ENCODE results near the gene CCDC13. TPM values are rescaled to one million over a fixed set of nuclear protein-coding genes. Genes with fewer than 3 reads are reported as not detected.

The CCDC13 gene
- polyA plus RNA-seq, 3 donors from 2014 or later, result 0.61 to 1.1 TPM; not detected in 1

DNA sequence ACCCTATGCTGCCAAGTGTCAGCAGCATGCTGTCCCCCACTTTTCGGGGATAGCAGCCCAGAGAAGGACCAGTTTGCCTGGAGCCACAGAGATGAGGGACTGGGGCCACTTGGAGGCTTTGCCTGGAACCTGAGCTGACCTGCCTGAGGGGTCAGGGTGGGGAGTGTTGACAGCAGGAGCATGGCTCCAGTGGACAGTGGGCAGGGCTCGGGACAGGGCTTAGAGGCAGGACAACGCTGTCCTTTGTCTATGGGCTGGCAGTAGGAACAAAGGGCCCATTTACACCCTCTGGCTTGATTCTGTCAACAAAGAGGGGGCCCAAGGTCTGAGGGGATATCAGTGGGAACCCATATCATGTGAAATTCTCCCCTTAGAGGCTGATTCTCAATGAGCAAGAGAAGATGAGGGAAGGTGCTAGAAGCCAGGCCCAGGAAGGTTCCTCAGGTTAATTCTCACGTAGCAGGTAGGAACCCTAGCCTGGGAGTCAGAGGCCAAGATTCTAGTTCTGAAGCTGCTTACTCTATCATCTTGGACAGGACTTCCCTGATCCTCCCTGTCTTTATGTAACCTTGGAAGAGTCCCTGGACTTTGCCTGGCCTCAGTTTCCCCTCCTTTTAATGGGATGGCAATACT is 40.7 kb downstream of the CCDC13 start:
- Mint-ChIP-seq H3K27ac (no peak overlapping the region), H3K36me3 (no peaks in the 10 kb centered on the region), H3K27me3 (ENCODE audit: low read depth in 3 of 3) (peaks cover 0 to 5% (median 2%) of the 10 kb centered on the region in 3 donors), H3K9me3 (peaks cover 0 to 2% (median 0%) of the 10 kb centered on the region in 6 donors), H3K4me1 (no peaks in the 10 kb centered on the region), H3K4me3 (no peak overlapping the region)
- DNase-seq, result no peak

DNA sequence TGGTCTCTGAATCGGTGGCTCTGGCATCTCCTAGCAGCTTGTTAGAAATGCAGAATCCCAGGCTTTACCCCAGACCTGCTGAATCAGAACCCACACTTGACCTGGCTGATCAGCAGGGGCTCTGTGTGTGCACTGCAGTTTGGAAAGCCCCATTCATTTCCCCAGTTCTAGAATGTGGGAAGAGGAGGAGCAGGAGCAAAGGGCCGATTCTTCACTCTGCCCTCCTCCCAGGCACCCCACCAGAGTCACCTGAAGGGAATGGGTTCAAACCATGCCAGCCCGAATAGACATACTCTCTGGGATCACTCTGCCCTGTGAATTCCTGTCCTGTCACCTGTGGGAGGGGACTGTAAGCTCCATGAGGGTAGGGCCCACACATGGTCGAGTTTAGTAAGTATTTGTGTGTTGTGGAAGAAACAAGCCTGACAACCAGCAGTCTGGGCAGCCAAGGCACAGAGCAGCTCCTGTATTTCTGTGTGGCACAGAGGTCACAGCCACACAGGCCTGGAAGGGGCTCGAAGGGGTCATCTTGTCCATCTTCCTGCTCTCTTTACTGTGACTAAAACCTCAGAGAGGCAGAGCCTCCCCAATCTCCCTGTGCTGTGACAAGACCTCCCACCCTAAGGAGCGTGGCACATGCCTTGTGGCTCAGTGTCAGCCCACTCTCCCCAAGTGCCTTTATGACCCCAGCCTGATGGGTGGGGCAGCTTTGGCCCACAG is 41.4 kb downstream of the CCDC13 start:
- Mint-ChIP-seq H3K4me3 (no peak overlapping the region), H3K4me1 (no peaks in the 10 kb centered on the region), H3K27ac (no peak overlapping the region), H3K36me3 (no peaks in the 10 kb centered on the region), H3K27me3 (ENCODE audit: low read depth in 3 of 3) (peaks cover 0 to 5% (median 2%) of the 10 kb centered on the region in 3 donors), H3K9me3 (peaks cover 0 to 2% (median 0%) of the 10 kb centered on the region in 6 donors)
- DNase-seq, result no peak

DNA sequence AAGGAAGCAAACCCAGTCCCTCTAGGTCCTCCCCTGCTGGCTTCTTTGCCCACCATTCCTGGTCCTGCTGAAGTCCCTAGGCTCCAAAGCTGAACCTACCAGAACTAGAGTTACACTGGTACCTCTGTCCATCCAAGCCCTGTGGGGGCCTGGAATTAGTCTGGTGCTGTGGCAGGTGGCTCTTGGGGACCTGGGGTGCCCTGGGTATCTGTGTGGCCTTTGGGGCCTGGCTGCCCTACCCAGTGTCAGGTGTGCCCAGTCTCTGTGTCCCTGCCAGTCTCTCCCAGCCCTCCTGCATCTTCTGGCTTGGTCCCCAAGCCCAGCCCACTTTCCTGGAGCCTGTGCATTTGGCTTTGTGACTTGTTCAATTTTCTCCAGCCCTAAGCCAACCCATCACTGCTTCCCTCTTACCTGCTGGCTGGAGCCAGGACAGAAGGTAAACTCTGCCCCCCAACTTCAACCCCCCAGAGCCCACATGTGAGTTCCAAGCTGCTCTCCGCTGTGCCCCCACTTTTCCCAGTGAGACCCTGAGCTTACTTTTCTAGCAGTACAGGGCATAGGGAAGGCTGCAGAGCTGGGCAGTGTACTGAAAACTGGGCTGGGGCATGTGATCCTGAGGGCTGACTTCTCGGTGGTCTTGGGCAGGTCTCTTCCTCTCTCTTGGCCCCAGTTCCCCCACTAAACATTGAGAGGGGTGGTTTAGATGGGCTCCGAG is 42.2 kb downstream of the CCDC13 start:
- Mint-ChIP-seq H3K4me1 (no peaks in the 10 kb centered on the region), H3K27ac (no peak overlapping the region), H3K9me3 (peaks cover 0 to 4% (median 0%) of the 10 kb centered on the region in 6 donors), H3K36me3 (no peaks in the 10 kb centered on the region), H3K4me3 (no peak overlapping the region), H3K27me3 (ENCODE audit: low read depth in 3 of 3) (peaks cover 0 to 5% (median 2%) of the 10 kb centered on the region in 3 donors)
- DNase-seq, result no peak

DNA sequence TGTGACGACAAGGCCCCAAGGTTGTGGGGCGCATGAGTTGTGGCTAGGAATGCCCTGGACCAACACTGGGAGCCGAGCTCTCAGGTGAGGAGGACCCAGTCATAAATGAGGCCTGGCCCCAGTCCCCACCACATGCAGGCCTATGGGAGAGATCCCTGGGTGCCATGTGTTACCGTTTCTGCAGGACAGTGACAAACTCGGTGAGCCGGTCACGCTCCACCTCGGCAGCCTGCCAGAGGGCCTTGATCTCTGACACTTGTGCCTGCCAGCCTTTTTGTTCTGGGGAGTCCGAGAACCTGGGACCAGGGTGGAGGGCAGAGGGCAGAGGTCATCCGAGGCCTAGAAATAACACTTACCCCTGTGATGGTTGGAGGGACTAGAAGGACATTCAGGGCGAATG is 42.8 kb downstream of the CCDC13 start:
- Mint-ChIP-seq H3K4me1 (no peaks in the 10 kb centered on the region), H3K36me3 (no peaks in the 10 kb centered on the region), H3K27me3 (ENCODE audit: low read depth in 3 of 3) (peaks cover 0 to 9% (median 2%) of the 10 kb centered on the region in 3 donors), H3K4me3 (no peak overlapping the region), H3K9me3 (peaks cover 0 to 2% (median 0%) of the 10 kb centered on the region in 6 donors), H3K27ac (no peak overlapping the region)
- DNase-seq, result no peak

DNA sequence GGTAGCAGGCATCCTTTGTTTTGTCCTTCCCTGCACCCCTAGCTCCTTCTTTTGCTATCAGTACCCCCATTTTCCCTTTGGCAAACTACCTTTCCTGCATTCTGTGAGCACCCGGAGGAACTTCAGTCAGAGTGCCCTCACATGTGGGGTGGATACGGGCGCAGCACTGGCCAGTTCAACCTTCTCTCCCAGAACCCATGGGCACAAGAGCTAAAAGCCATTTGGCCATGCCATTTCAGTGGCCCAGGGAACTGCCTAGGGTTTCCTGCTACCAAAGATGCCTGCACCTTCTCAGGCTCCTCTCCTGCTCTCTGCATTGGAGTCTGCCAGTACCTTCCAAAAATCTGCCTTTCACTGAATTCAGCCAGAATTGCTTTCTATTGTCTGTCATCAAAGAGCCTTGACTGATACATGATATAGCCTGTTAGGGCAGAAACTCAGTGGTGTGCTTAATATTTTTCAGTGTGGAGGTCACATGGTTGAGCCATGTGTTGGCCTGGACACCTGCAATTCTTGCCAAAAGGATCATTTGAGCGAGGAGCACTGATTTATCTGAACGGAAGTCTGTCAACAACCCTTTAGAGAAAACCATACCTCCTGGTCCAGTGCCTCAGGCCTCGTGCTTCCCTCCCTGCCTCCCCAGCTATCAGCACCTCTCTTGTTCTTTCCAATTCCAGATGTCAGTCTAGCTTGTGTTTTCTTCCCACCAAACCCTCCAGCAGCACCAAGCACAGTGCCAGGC is 43.5 kb downstream of the CCDC13 start:
- no peaks in the 10 kb centered on the region for H3K4me1 Mint-ChIP-seq
- peaks cover 0 to 9% (median 2%) of the 10 kb centered on the region in 3 donors for H3K27me3 Mint-ChIP-seq (ENCODE audit: low read depth in 3 of 3)
- DNase-seq, result no peak
- no peaks in the 10 kb centered on the region for H3K36me3 Mint-ChIP-seq
- H3K4me3 Mint-ChIP-seq, result no peak overlapping the region
- H3K9me3 Mint-ChIP-seq, result peaks cover 0 to 2% (median 0%) of the 10 kb centered on the region in 6 donors
- no peak overlapping the region for H3K27ac Mint-ChIP-seq

DNA sequence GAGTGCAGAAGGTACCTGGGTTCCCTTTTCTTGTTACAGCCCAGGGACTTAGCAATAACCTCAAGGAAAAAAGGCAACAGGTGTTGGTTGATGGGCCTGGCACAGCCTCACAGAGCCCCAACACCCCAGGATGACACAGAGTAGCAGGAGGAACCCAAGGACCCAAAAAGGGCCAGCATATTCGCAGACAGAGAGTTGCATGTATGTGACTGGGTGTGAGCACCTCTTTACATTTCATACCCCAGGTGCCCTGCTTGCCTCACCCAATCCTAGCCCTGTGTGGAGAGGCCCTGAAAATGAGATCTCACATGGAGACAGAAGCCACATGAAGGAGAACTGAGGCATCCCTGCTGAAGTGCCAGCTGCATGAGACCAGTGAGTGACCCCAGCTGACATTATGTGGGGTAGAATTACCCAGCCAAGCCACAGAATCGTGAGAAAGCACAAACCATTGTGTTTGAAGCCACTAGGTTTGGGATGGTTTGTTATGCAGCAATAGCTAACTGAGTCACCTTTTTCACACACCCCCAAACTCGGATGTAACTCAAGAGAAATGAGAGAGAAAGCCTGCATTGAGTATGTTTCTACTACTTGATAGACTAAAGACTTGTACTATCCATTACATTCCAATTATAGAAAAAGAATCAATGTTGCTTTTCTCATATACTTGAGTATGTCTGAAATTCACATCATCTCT is 44.2 kb downstream of the CCDC13 start:
- Mint-ChIP-seq H3K27me3 (ENCODE audit: low read depth in 3 of 3) (peaks cover 0 to 9% (median 2%) of the 10 kb centered on the region in 3 donors), H3K4me3 (no peak overlapping the region), H3K4me1 (no peaks in the 10 kb centered on the region), H3K27ac (no peak overlapping the region), H3K9me3 (peaks cover 0 to 2% (median 0%) of the 10 kb centered on the region in 6 donors), H3K36me3 (no peaks in the 10 kb centered on the region)
- DNase-seq, result no peak

DNA sequence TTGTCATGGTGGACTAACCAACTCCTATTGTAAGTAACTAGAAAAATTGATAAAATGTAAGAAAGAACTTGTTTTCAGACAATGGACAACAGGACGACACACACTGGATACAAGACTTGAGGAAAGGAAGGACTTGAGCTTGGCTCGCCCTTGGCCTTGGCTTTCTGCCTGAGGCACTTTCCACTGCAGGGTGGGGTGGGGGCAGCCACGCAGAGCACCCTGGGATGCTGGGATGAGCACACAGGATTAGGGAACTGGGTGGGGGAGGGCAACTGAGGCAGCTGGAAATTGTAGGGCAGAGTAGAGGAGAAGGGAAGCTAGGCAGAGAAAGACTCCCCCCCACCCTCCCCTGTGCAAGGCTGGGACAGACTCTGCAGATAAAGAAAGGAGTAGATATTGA is 45.0 kb downstream of the CCDC13 start:
- H3K36me3 Mint-ChIP-seq, result no peaks in the 10 kb centered on the region
- H3K4me1 Mint-ChIP-seq, result no peaks in the 10 kb centered on the region
- H3K27me3 Mint-ChIP-seq (ENCODE audit: low read depth in 3 of 3), result peaks cover 0 to 9% (median 2%) of the 10 kb centered on the region in 3 donors
- no peak overlapping the region for H3K4me3 Mint-ChIP-seq
- H3K27ac Mint-ChIP-seq, result no peak overlapping the region
- H3K9me3 Mint-ChIP-seq, result peaks cover 0 to 2% (median 0%) of the 10 kb centered on the region in 6 donors
- DNase-seq, result no peak

DNA sequence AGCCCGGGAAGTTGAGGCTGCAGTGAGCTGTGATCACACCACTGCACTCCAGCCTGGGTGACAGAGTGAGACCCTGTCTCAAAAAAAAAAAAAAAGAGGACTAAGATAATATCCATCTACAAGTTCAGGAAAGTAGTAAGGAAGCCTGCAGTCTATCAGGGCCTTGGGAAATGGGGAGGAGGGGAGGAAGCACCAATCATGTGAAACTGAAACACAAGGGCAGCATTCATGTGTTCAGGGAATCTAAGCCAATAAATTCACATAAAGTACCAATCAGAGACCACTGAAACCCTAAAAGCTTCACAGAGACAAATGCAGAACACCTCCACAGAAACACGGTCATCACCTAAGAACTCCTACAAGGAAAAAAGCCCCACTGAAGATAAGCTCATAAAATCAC is 47.6 kb downstream of the CCDC13 start:
- Mint-ChIP-seq H3K9me3 (peaks cover 0 to 2% (median 0%) of the 10 kb centered on the region in 6 donors), H3K27me3 (ENCODE audit: low read depth in 3 of 3) (peaks cover 0 to 9% (median 0%) of the 10 kb centered on the region in 3 donors), H3K4me3 (no peak overlapping the region), H3K4me1 (no peaks in the 10 kb centered on the region), H3K36me3 (no peaks in the 10 kb centered on the region), H3K27ac (no peak overlapping the region)
- no peak for DNase-seq

DNA sequence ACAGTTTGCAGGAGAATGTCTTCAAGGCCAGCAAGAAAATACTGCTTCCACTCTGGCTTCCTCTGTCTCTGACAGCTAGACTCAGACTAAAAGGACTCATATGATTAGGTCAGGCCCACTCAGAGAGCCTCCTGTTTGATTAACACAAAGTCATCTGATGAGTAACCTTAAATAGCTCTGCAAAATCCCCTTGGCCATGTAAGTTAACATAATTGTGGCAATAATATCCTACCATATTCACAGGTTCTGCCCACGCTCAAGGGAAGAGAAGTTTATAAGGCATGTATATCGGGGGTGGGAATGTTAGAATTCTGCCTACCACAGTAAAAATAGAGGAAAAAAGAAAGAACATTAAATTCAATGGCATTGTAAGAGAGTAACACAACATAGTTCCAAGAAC is 49.8 kb downstream of the CCDC13 start:
- no peak for DNase-seq
- H3K4me3 Mint-ChIP-seq, result no peak overlapping the region
- H3K27me3 Mint-ChIP-seq (ENCODE audit: low read depth in 3 of 3), result peaks cover 0 to 4% (median 3%) of the 10 kb centered on the region in 3 donors
- no peak overlapping the region for H3K27ac Mint-ChIP-seq
- H3K4me1 Mint-ChIP-seq, result no peaks in the 10 kb centered on the region
- H3K9me3 Mint-ChIP-seq, result peaks cover 0 to 2% (median 0%) of the 10 kb centered on the region in 6 donors
- H3K36me3 Mint-ChIP-seq, result no peaks in the 10 kb centered on the region

Other genes starting within 250 kb of the CCDC13 start
- gene SEC22C, start 191.3 kb downstream of the CCDC13 start, polyA plus RNA-seq, result 10 to 100 TPM; 28.7 to 35.6 (median 30.8) TPM
- gene SS18L2, start 182.4 kb downstream of the CCDC13 start, polyA plus RNA-seq, result 100 to 1,000 TPM; 118 to 124 (median 123) TPM
- gene NKTR, start 172.6 kb downstream of the CCDC13 start, polyA plus RNA-seq, result 10 to 100 TPM in 1 of 3 donors, 1 to 10 TPM in 2; 6.9 to 15.9 (median 7.4) TPM
- under 1 TPM in 2 of 3 donors, not detected in 1; 0.16 to 0.24 TPM for gene ZBTB47, start 119.6 kb downstream of the CCDC13 start, polyA plus RNA-seq
- gene KLHL40, start 87.7 kb downstream of the CCDC13 start, polyA plus RNA-seq, result not detected
- not detected for gene HHATL, start 70.5 kb downstream of the CCDC13 start, polyA plus RNA-seq
- 100 to 1,000 TPM; 111 to 204 (median 159) TPM for gene HIGD1A, start 31.2 kb upstream of the CCDC13 start, polyA plus RNA-seq
- under 1 TPM in 1 of 3 donors, not detected in 2; 0.18 TPM for gene ACKR2, start 36.2 kb upstream of the CCDC13 start, polyA plus RNA-seq
- gene CYP8B1, start 102.6 kb upstream of the CCDC13 start, polyA plus RNA-seq, result not detected
- gene ZNF662, start 132.9 kb upstream of the CCDC13 start, polyA plus RNA-seq, result under 1 TPM in 1 of 3 donors, not detected in 2; 0.16 TPM
- gene GASK1A, start 206.1 kb upstream of the CCDC13 start, polyA plus RNA-seq, result not detected

Data from immature natural killer cell (primary cell).